Skeletal muscle satellite cell (primary cell): ENCODE results near the gene RNF213.
"Not testable (repeated sequence)": the region's sequence is repeated elsewhere in the genome, so short reads cannot be mapped to it uniquely, and the experiment has no call there.

Experiments
- H3K27me3 ChIP-seq: 2 replicates; pipeline ENCODE4 v1.7.0; 2013; ENCODE audit warnings: low read length; ENCODE audit not compliant: control insufficient read depth, insufficient read depth
- H3K36me3 ChIP-seq: 2 replicates; pipeline ENCODE4 v1.7.0; 2013; ENCODE audit warnings: mild to moderate bottlenecking, control low read depth, low read length; ENCODE audit not compliant: insufficient read depth
- H3K4me1 ChIP-seq: 2 replicates; pipeline ENCODE4 v1.7.0; 2013; ENCODE audit warnings: low read length; ENCODE audit not compliant: control insufficient read depth, insufficient read depth
- H3K4me2 ChIP-seq: 2 replicates; pipeline ENCODE4 v1.7.0; 2013; ENCODE audit warnings: mild to moderate bottlenecking, low read length
- H3K4me3 ChIP-seq: 2 replicates; pipeline ENCODE4 v1.7.0; 2013; ENCODE audit warnings: low read length
- H3K9ac ChIP-seq: 2 replicates; pipeline ENCODE4 v1.7.0; 2013; ENCODE audit warnings: mild to moderate bottlenecking, low read depth, low read length, moderate library complexity
- H3K9me3 ChIP-seq: replicated peaks from 2 replicates; pipeline ENCODE4 v1.7.0; 2013; ENCODE audit warnings: mild to moderate bottlenecking, control low read depth, low read length

RNF213 gene

GRCh38 chr17:80410441-80411087, 149.9 kb downstream of the RNF213 start:
- H3K4me2 ChIP-seq, H3K9me3 ChIP-seq, H3K4me3 ChIP-seq, H3K9ac ChIP-seq, H3K36me3 ChIP-seq: not testable (repeated sequence)
- H3K4me1 ChIP-seq = peaks cover 10% of the 10 kb centered on the region
- H3K27me3 ChIP-seq = peaks cover 17% of the 10 kb centered on the region

- Histone ChIP-seq H3K9ac (peak overlapping the region; percentile 100), H3K9me3 (no peaks in the 10 kb centered on the region), H3K4me2 (peak overlapping the region; percentile 100), H3K27me3 (peaks cover 13% of the 10 kb centered on the region), H3K36me3 (peaks cover 6% of the 10 kb centered on the region), H3K4me3 (peak overlapping the region; percentile 100), H3K4me1 (peaks cover 14% of the 10 kb centered on the region)
These were observed 153.3 kb downstream of the RNF213 start for GRCh38 chr17:80413771-80414507.

- Histone ChIP-seq H3K36me3 (peaks cover 6% of the 10 kb centered on the region), H3K4me2 (peak overlapping the region; percentile 100), H3K4me1 (peaks cover 14% of the 10 kb centered on the region), H3K4me3 (peak overlapping the region; percentile 100), H3K9me3 (no peaks in the 10 kb centered on the region), H3K27me3 (peaks cover 12% of the 10 kb centered on the region), H3K9ac (peak overlapping the region; percentile 100)
These were observed 153.8 kb downstream of the RNF213 start for GRCh38 chr17:80414508-80414802.

- peaks cover 14% of the 10 kb centered on the region for H3K4me1 ChIP-seq
- H3K4me2 ChIP-seq = peak within 1 kb of the TSS; percentile 100
- peak within 1 kb of the TSS; percentile 100 for H3K9ac ChIP-seq
- H3K27me3 ChIP-seq = peaks cover 12% of the 10 kb centered on the region
- no peaks in the 10 kb centered on the region for H3K9me3 ChIP-seq
- peak within 1 kb of the TSS; percentile 100 for H3K4me3 ChIP-seq
- peaks cover 8% of the 10 kb centered on the region for H3K36me3 ChIP-seq
These were observed 154.4 kb downstream of the RNF213 start, which contains the start of gene ENDOV for GRCh38 chr17:80414803-80415625. TSS of gene ENDOV (plus strand) at chr17:80415167. CDS start at chr17:80415195, 28 bp downstream.

- peaks cover 12% of the 10 kb centered on the region for H3K27me3 ChIP-seq
- peak overlapping the region; percentile 100 for H3K9ac ChIP-seq
- H3K36me3 ChIP-seq = peaks cover 13% of the 10 kb centered on the region
- peak overlapping the region; percentile 100 for H3K4me2 ChIP-seq
- H3K9me3 ChIP-seq = no peaks in the 10 kb centered on the region
- H3K4me1 ChIP-seq = peaks cover 14% of the 10 kb centered on the region
- peak overlapping the region; percentile 100 for H3K4me3 ChIP-seq
These were observed 155.0 kb downstream of the RNF213 start for GRCh38 chr17:80415626-80416137.

GRCh38 chr17:80416260-80416939, 155.7 kb downstream of the RNF213 start:
- Histone ChIP-seq H3K27me3 (peaks cover 12% of the 10 kb centered on the region), H3K9me3 (no peaks in the 10 kb centered on the region), H3K4me3 (peak overlapping the region; percentile 100), H3K9ac (peak overlapping the region; percentile 100), H3K4me2 (peak overlapping the region; percentile 100), H3K36me3 (peaks cover 13% of the 10 kb centered on the region), H3K4me1 (peaks cover 14% of the 10 kb centered on the region)

- Histone ChIP-seq H3K36me3 (peaks cover 13% of the 10 kb centered on the region), H3K9me3 (no peaks in the 10 kb centered on the region), H3K9ac (no peak overlapping the region), H3K4me1 (peaks cover 14% of the 10 kb centered on the region), H3K4me3 (no peak overlapping the region), H3K27me3 (peaks cover 12% of the 10 kb centered on the region), H3K4me2 (no peak overlapping the region)
These were observed 156.3 kb downstream of the RNF213 start for GRCh38 chr17:80416940-80417293.

- Histone ChIP-seq H3K4me1 (peaks cover 14% of the 10 kb centered on the region), H3K36me3 (peaks cover 13% of the 10 kb centered on the region), H3K4me2 (no peak overlapping the region), H3K9ac (no peak overlapping the region), H3K9me3 (no peaks in the 10 kb centered on the region), H3K27me3 (peaks cover 8% of the 10 kb centered on the region), H3K4me3 (no peak overlapping the region)
These were observed 157.9 kb downstream of the RNF213 start for GRCh38 chr17:80418589-80418988.

GRCh38 chr17:80419255-80419654, 158.6 kb downstream of the RNF213 start:
- Histone ChIP-seq H3K36me3 (peaks cover 13% of the 10 kb centered on the region), H3K4me2 (no peak overlapping the region), H3K9ac (no peak overlapping the region), H3K4me3 (no peak overlapping the region), H3K9me3 (no peaks in the 10 kb centered on the region), H3K4me1 (peaks cover 8% of the 10 kb centered on the region), H3K27me3 (peaks cover 1% of the 10 kb centered on the region)

GRCh38 chr17:80421381-80422090, 160.9 kb downstream of the RNF213 start:
- H3K36me3 ChIP-seq = peaks cover 13% of the 10 kb centered on the region
- no peaks in the 10 kb centered on the region for H3K27me3 ChIP-seq
- no peak overlapping the region for H3K9ac ChIP-seq
- no peak overlapping the region for H3K4me2 ChIP-seq
- H3K4me3 ChIP-seq = no peak overlapping the region
- H3K9me3 ChIP-seq = no peaks in the 10 kb centered on the region
- H3K4me1 ChIP-seq = no peaks in the 10 kb centered on the region
